Aorta (tissue), 5 donors: ENCODE results near the gene ZNHIT6. TPM values are rescaled to one million over a fixed set of nuclear protein-coding genes. Genes with fewer than 3 reads are reported as not detected.

Source experiments
- ATAC-seq: fragments of 200-7000 bp; cut with Tn5 transposase; one replicate; pipeline ENCODE4 v1.9.1; 2022; ENCODE audit warnings: moderate library complexity; ENCODE audit not compliant: low FRiP score
- DNase-seq, 2 donors: peaks; one replicate each; pipeline ENCODE4 v3.0.0-alpha.2; 2020
- H3K27ac ChIP-seq, 2 donors: one replicate each; pipeline ENCODE4 v1.5.1; 2013; ENCODE audit warnings: low read length in 2 of 2, mild to moderate bottlenecking in 2 of 2, moderate library complexity in 2 of 2, control low read depth in 1 of 2, inconsistent platforms in 1 of 2, low read depth in 1 of 2
- H3K27me3 ChIP-seq, 2 donors: one replicate each; pipeline ENCODE4 v1.6.1; 2013; ENCODE audit warnings: control low read depth in 1 of 2, low read length in 1 of 2, mild to moderate bottlenecking in 1 of 2, moderate library complexity in 1 of 2; ENCODE audit not compliant: insufficient read depth in 2 of 2, control insufficient read depth in 1 of 2
- H3K36me3 ChIP-seq, 2 donors: one replicate each; pipeline ENCODE4 v1.6.1; 2013; ENCODE audit warnings: control low read depth in 1 of 2, low read length in 1 of 2, mild to moderate bottlenecking in 1 of 2; ENCODE audit not compliant: insufficient read depth in 2 of 2, control insufficient read depth in 1 of 2
- H3K4me1 ChIP-seq, 2 donors: one replicate each; pipeline ENCODE4 v1.6.1; 2013; ENCODE audit warnings: low read length in 2 of 2, control low read depth in 1 of 2, mild to moderate bottlenecking in 1 of 2, moderate library complexity in 1 of 2; ENCODE audit not compliant: insufficient read depth in 2 of 2, control insufficient read depth in 1 of 2
- H3K4me3 ChIP-seq, 2 donors: one replicate each; pipeline ENCODE4 v1.5.1; 2013; ENCODE audit warnings: low read length in 2 of 2, control low read depth in 1 of 2, mild to moderate bottlenecking in 1 of 2
- H3K9me3 ChIP-seq: one replicate; pipeline ENCODE4 v1.6.1; 2013; ENCODE audit warnings: mild to moderate bottlenecking, low read length; ENCODE audit not compliant: control insufficient read depth
- WGBS, 2 donors: extraction: QIAGEN DNeasy Blood & Tissue Kit; methylation state at CpG; one replicate each; pipeline ENCODE4 v1.1.7; 2013; 5-methylcytosine and 5-hydroxymethylcytosine counted together
- intact Hi-C, 2 donors: fragments of 100-400 bp; cut with DNase I; formaldehyde crosslinking; loops; one replicate each; pipeline versions ENCODE4 v1.14.2 to v1.15.0; 2022
- polyA plus RNA-seq, 2 donors: library from polyadenylated mRNA; stranded (reverse); fragments of 200-250 nt; gene quantifications; one replicate each; pipeline ENCODE4 v1.2.3, GENCODE V29; 2013
- total RNA-seq, 2 donors: library from RNA; stranded (reverse); fragmentation: NEBNext Ultra II Directional; extraction: Animal tissue kit (Norgen Biotek cat#: 25700); gene quantifications; one replicate each; pipeline ENCODE4 v1.2.1, GENCODE V29; 2021
- donor health status: healthy with polysubstance abuse.
- donor health status: Bipolar disorder and iron deficiency.
- donor health status: DM: no; HTN: no; CAD: no.
- donor health status: DM: no; HTN: no; CAD: no.
- donor health status: DM: yes; HTN: yes; CAD: no.

Gene ZNHIT6
- total and polyA plus RNA-seq, 4 donors, result 12.6 to 23.8 (median 15.9) TPM

DNA sequence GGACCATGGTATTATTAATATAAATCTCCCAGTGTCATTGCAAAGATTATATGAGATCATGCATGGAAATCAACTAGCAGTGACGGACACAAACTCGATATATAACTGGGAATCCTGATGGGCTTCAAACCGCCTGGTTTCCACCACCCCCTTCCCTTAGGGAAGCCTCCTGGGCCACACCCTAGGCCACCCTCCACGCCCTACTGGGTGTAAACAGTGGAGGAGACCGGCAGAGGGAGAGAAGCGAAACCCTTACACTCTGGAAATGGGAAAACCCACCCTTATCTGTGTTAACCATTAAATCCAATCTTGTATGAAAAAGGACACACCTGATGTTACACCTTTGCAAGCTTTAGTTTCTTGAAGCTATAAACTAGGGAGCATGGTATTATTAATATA lies 595 bp upstream of the ZNHIT6 start:
- peak; percentile 39 for ATAC-seq
- WGBS, 2 donors, result 88 to 90% methylated on average over 6 of the region's 6 CpGs
- no peaks in the 10 kb centered on the region for H3K36me3 ChIP-seq
- no peaks in the 10 kb centered on the region for H3K4me1 ChIP-seq
- H3K4me3 ChIP-seq, result peak overlapping the region in 1 of 2 donors; percentile 51
- intact Hi-C loops, result loop anchor here in 1 of 2 donors (10.0 kb wide), 1 partner anchor 176 kb away; no protein-coding TSS in a partner anchor
- DNase-seq, result no peak
- H3K27ac ChIP-seq, result peak overlapping the region in 1 of 2 donors; percentile 17
- no peaks in the 10 kb centered on the region for H3K27me3 ChIP-seq
- no peaks in the 10 kb centered on the region for H3K9me3 ChIP-seq

DNA sequence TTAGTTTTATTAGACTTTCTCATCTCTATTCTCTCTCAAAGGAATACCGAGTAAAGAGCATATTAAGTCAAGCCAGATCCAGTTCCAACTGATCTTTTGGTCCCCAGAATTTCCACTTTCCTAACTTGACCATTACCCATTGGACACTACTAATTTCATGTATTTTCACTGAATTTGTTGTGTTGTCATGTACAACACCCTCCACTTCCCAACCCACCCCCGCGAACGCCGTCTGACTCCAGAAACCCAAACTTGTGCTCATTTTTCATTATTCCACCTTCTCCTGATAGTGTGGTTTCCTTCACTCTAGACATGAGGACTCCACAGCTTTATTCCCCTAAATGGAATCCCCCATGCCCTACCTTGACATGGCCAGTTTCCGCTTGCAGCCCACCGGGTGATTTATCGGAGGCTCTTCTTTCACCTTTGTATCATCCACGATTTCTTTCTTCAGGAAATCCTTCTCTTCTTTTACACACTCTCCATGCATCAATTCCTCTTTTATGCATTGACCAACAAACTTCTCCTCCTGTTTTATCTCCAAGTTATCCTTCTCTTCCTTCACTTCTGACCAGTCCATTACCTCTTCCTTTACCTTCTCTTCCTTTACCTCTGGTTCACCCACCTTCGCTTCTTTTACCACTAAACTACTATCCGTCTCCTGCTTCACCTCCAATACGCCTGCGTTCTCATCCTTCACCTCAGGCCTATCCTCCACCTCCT lies 805 bp downstream of the ZNHIT6 start:
- intact Hi-C loops, result loop anchor here in 1 of 2 donors (10.0 kb wide), 1 partner anchor 177 kb away; no protein-coding TSS in a partner anchor
- peak overlapping the region in 1 of 2 donors; percentile 62 for H3K27ac ChIP-seq
- 14% methylated on average over 13 of the region's 13 CpGs for WGBS, 2 donors
- H3K36me3 ChIP-seq, result no peaks in the 10 kb centered on the region
- no peaks in the 10 kb centered on the region for H3K9me3 ChIP-seq
- H3K27me3 ChIP-seq, result no peaks in the 10 kb centered on the region
- no peaks in the 10 kb centered on the region for H3K4me1 ChIP-seq
- DNase-seq (no peak), ATAC-seq (no peak)
- peak overlapping the region; percentile 83 to 97 for H3K4me3 ChIP-seq

DNA sequence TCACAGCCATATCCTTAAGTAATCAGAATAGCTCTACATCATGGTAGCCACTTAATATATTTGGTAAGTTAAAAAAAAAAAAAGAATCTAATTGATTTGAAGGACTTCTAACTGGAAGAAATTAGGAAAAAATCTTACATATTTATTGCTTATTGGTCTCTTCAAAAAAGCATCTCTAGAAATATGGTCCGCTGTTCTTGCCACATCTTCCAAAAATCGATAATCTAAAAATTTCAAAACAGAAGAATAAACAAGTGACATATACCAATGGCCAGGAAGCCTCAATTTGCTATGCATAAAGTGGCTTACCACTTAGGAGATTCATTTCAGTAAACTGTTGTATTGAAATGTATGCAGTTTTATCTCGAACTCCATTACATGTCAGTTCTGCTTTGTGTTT lies 2.3 kb downstream of the ZNHIT6 start:
- 96% methylated on average over 3 of the region's 3 CpGs for WGBS, 2 donors
- H3K36me3 ChIP-seq, result peaks cover 0 to 3% of the 10 kb centered on the region in 2 donors
- no peak overlapping the region for H3K4me3 ChIP-seq
- intact Hi-C loops, result loop anchor here in 1 of 2 donors (10.0 kb wide), 1 partner anchor 179 kb away; no protein-coding TSS in a partner anchor
- ATAC-seq (no peak), DNase-seq (no peak)
- H3K27me3 ChIP-seq, result no peaks in the 10 kb centered on the region
- H3K9me3 ChIP-seq, result no peaks in the 10 kb centered on the region
- no peak overlapping the region for H3K27ac ChIP-seq
- no peaks in the 10 kb centered on the region for H3K4me1 ChIP-seq

DNA sequence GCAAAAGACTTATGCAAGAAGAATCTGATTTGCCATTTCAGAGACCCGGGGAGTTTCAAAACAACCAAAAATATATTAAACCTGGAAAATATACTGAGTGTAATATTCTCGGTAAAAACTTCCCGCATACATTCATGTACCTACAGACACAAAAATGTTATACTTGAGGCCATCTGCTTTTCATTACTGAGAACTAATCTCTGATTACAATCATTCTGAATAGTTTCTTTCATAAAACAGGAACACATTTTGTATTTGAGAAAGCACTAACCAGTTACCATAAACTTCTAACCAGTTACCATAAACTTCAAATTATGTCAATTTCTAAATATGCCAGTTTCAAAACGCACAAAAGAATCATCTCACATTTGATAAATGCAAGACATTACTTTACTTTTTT lies 7.8 kb downstream of the ZNHIT6 start:
- no peaks in the 10 kb centered on the region for H3K9me3 ChIP-seq
- no peaks in the 10 kb centered on the region for H3K27me3 ChIP-seq
- H3K4me1 ChIP-seq, result no peaks in the 10 kb centered on the region
- no peak for DNase-seq
- H3K4me3 ChIP-seq, result no peak overlapping the region
- peaks cover 0 to 3% of the 10 kb centered on the region in 2 donors for H3K36me3 ChIP-seq
- intact Hi-C loops, result loop anchor here in 1 of 2 donors (10.0 kb wide), 1 partner anchor 184 kb away; no protein-coding TSS in a partner anchor
- H3K27ac ChIP-seq, result no peak overlapping the region
- no peak for ATAC-seq
- WGBS, 2 donors, result 85 to 87% methylated on average over 4 of the region's 4 CpGs

DNA sequence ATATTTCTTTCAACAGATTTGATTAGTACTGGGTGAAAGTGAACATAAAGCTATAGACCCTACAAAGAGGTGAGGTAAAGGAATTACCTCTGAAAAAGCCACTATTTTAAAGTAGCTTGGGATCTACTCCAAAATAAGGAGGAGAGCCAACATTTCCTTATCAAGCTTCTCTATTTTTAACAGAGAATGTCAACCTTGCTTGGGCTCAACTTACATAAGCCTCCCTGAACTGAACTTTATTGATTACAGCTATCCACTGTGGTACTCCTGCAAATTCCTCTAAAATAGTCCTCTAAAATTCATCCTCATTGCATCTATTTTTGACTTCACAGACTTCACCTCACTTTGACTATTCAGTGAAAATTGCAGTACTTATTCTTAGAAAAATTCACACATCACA lies 10.3 kb downstream of the ZNHIT6 start:
- intact Hi-C loops, result no loop called here
- Histone ChIP-seq H3K9me3 (no peaks in the 10 kb centered on the region), H3K27me3 (no peaks in the 10 kb centered on the region), H3K4me3 (no peak overlapping the region), H3K27ac (no peak overlapping the region), H3K36me3 (peaks cover 0 to 3% of the 10 kb centered on the region in 2 donors), H3K4me1 (no peaks in the 10 kb centered on the region)
- DNase-seq, result no peak
- ATAC-seq, result no peak

DNA sequence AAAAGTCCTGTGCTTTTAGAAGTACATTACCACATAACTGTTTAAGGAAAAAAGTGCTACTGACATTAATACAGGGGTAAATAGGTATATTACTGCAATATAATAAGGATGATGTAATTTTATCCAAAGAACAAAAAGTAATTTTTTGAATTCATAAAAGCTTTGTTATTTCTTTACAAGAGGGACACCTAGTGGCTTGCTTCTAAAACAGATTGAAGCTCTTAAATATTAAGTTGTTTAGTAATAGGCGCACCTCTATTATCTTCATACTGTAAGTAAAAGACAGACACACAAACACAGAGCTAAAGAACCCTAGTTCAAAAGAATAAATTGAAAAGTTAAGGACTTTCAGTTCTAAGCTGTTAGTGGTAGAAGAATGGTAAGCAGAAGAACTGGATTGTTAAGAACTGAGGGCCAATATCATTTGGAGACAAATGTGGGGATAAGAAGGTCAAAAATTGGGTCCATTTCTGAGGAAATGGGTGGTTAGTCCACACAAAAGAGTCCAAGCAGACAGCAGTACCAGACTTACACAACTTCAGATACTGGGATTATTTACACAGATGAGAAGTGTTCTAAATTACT lies 15.4 kb downstream of the ZNHIT6 start:
- intact Hi-C loops, result loop anchor here (1.0 to 5.0 kb wide), 4 partner anchors 106 to 385 kb away; no protein-coding TSS in a partner anchor
- Histone ChIP-seq H3K27me3 (no peaks in the 10 kb centered on the region), H3K36me3 (no peaks in the 10 kb centered on the region), H3K4me1 (no peaks in the 10 kb centered on the region), H3K27ac (no peak overlapping the region), H3K4me3 (no peak overlapping the region), H3K9me3 (no peaks in the 10 kb centered on the region)
- 16 to 24% methylated on average over 1 of the region's 1 CpG for WGBS, 2 donors
- ATAC-seq, result no peak
- DNase-seq, result no peak

DNA sequence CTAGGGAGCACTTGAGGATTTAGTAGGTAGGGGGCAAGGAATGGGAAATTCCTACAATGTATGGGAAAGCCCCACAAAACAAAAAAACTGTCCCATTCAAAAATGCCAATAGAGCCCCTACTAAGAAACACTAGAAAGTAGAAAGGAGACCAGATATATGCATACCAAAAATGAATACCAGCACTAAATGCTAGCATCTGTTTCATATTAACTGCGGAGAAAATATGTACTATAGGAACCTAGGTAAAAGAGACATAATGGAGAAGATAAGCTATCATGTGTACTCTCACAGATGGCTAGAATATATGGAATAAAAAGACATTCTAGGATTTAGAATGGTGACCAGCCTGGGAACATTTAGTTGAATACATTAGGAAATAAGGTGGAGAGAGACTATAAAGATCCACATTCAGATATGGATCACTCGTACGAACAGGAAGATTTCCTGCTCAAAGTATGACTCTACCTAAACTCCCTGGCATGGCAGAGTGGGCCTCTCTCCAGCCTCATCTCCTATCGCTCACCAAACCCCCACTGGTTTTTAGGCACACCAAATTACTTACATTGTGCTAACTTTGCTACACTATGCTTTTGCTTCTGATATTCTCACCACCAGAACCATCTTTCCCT lies 18.3 kb downstream of the ZNHIT6 start:
- 90 to 94% methylated on average over 4 of the region's 4 CpGs for WGBS, 2 donors
- intact Hi-C loops, result loop anchor here in 1 of 2 donors (5.0 kb wide), 1 partner anchor 103 kb away; no protein-coding TSS in a partner anchor
- ATAC-seq, result no peak

DNA sequence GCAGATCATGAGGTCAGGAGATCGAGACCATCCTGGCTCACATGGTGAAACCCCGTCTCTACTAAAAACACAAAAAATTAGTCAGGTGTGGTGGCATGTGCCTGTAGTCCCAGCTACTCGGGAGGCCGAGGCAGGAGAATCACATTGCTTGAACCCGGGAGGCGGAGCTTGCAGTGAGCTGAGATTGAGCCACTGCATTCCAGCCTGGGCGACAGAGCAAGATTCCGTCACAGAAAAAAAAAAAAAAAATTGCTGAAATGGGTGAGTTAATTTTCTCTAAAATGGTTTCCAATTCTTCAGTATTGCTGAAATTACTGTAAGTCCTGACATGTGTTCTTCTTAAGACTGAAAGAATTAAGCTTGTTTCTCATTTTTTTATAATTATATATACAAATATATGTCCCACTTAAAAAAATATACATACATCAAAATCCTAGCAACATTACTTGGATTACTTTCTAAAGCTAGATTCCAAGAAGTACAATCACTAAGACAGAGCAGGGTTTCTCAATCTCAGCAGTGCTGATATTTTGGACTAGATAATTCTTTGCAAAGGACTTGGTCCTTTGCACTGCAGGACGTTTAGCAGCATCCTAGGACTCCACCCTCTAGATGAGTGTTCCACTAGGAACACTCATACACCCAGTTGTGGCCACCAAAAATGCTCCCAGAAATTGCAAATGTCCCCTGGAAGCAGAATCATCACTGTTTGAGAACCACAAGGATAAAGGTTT lies 24.8 kb downstream of the ZNHIT6 start:
- Histone ChIP-seq H3K4me1 (no peaks in the 10 kb centered on the region), H3K9me3 (no peaks in the 10 kb centered on the region), H3K27me3 (no peaks in the 10 kb centered on the region), H3K4me3 (no peak overlapping the region), H3K27ac (no peak overlapping the region), H3K36me3 (no peaks in the 10 kb centered on the region)
- intact Hi-C loops, result no loop called here
- WGBS, 2 donors, result 87 to 90% methylated on average over 9 of the region's 9 CpGs
- no peak for DNase-seq
- ATAC-seq, result no peak

More for the DNA sequence above, 18.3 kb downstream of the ZNHIT6 start:
- Histone ChIP-seq H3K27me3 (no peaks in the 10 kb centered on the region), H3K36me3 (no peaks in the 10 kb centered on the region), H3K27ac (no peak overlapping the region), H3K9me3 (no peaks in the 10 kb centered on the region), H3K4me1 (no peaks in the 10 kb centered on the region), H3K4me3 (no peak overlapping the region)
- DNase-seq, result no peak
